HG03280 (cell line): ENCODE results near the gene DSEL.

Experiments
- ATAC-seq: cut with Tn5 transposase; IDR thresholded peaks from one replicate; pipeline ENCODE4 v1.9.1; 2021; ENCODE audit warnings: mild to moderate bottlenecking, moderate library complexity; ENCODE audit not compliant: unreplicated experiment

DSEL gene

DNA sequence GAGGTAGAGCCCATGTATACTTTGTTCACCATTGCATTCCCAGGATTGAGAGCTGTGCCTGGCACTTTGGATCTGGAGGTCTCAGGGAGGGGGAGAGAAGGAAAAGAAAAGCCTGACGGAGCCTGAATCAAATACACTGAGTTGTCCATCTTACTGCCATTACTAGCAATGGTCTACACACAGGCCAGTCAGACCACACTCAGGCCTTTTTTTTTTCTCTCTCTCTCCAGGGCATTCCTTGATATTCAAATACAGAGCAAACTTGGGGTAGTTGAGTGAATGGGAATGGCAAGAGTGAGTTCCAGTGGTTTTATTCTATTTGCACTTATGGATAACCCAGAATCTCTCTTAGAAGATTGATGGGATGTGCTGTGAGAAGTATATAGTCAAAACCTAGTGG, 11.8 kb downstream of the DSEL start:
- ATAC-seq: no peak

DNA sequence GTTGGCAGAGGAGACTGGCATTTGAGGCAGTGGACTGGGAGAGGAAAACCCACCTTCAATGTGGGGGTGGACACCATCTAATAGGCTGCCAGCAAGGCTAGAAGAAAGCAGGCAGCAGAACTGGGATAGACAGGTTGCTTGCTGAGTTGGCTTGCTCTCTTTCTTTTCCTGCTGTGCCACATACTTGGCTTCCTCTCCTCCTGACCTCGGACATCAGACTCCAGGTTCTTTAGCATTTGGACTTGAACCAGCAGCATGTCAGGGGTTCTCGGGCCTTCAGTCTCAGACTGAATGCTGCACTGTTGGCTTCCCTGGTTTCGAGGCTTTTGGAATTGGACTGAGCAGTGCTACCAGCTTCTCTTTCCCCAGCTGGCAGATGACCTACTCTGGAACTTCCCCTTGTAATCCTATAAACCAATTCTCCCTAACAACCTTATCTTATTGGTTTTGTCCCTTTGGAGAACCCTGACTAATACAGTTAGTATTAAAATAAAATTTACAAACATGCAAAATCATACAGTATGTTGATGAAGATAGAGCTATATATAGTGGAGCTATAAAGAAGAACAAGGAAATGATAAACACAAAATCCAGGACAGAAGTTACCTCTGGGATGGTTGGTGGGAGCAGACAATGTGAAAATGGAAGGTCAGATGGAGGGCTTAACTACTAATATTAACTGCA, 15.9 kb downstream of the DSEL start:
- no peak for ATAC-seq

DNA sequence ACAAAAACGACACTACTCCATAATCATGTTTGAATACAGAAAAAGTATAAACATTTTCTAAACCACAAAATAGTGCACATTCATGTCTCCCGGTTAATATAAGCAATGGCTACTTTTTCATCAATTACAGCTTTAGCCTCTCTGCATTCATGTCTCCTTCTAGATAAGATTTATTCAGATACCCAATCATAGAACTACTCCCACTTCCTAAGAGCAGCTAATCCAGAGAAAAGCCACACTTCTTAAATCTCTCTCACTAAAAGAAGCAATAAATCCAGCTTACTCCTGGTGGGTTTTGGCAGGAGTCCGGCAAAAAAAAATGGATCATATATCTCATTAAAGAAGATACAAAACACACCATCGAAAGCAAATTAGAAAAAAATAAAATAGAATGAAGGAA, 20.1 kb downstream of the DSEL start:
- ATAC-seq: no peak

DNA sequence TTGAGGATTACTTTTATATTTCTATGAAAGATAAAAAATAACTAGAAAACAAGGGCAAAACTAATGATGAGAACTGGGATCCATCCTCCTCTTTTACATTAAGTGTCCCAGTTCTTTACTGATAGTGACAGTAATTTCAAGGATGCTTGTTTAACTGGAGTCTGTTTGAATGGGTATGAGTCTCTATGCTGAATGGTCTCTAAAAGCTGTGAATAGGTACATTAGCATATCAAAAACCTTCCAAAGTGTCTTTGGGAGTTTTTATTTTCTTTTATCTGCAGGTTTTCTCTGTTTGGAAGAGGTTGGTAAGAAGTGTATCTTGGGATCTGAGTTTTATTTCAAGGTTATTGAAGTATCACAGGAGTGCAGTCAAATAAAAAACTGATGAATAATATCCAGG, 30.0 kb downstream of the DSEL start:
- no peak for ATAC-seq

DNA sequence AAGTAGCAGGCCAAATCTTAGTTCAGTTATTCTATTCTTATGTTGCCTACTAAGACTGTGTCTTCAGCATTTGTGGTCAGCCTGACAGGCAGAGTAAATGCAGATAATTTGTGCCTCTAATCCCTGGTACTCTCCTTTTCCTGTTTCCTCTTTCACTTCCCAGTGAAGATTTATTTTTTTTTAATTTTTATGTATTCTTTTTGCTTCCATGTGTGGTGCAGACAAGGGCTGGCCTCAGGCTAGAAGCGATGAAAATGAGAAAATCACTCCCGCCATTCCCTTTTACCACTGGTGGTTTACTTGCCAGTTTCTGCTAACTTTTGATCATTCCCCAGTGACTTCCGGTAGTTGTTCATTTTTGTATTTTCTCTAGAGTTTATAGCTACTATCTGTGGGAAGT, 30.9 kb downstream of the DSEL start:
- no peak for ATAC-seq

DNA sequence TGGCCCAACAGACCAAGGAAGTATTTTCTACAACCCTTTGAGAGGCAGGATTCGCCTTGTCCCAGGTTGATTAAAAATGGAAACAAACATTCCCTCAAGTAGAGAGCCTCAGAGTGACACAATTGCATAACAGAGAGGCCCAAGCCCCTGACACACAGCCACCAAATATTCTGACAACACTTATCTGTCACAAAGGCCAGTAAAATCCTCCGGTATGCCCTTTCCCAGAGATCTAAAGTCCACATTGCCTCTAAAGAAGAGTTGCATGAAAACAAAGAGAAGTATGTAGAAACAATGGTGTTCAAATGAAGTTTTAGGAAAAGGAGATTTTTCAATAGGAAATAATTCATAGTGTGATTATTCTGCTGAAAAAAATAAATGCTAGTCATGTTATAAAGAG, 32.1 kb downstream of the DSEL start:
- ATAC-seq: no peak

DNA sequence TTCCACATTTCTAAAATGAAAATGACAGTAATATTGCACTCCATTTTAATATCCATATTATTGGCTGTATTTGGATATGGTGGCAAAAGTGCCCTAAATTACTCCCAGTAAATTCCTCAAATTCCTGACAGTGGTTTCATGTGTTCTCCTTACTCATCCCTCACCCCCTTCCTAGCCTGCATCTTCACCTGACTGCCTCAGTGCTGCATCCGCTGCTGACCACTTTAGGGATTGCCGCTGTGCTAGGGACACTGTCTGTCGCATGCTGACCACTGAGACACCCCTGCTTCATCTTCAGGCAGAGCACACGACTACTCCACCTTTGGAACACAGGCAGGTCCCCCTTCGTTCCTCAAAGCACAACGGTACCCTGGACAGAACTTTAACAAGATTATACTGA, 32.6 kb downstream of the DSEL start:
- ATAC-seq: no peak

DNA sequence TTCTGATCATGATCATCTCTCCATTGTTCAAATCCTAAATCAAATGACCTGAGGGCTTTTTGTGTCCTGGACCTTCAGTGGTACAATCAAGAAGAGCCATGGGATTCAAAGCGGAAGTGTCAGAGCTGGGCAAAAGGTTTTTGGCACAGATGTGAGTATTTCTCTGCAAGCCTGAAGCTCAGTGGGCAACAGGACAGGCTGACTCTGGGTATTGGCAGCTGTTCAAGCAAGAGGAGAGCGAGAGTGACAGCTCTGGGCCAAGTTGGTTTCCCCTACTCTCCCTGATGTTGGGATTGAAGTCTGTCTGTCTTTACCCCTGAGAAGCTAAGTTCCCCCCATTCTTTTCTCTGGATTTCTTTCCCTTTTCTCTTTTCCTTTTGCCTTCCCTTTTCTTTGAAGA, 33.3 kb downstream of the DSEL start:
- no peak for ATAC-seq

DNA sequence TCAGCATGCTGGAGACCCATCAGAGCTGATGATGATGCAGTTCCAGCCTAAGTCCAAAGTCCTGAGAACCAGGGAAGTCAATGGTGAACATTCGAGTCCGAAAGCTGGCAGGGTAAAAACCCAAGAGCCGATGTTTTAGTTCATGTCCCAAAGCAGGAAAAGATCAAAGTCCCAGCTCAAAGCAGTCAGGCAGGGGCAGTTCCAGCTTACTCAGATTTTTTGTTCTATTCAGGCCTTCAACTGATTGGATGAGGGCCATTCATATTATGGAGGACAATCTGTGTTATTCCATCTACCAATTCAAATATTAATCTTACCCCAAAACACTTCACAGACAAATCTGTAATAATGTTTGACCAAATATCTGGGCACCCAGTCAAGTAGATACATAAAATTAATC, 38.3 kb downstream of the DSEL start:
- ATAC-seq: no peak

DNA sequence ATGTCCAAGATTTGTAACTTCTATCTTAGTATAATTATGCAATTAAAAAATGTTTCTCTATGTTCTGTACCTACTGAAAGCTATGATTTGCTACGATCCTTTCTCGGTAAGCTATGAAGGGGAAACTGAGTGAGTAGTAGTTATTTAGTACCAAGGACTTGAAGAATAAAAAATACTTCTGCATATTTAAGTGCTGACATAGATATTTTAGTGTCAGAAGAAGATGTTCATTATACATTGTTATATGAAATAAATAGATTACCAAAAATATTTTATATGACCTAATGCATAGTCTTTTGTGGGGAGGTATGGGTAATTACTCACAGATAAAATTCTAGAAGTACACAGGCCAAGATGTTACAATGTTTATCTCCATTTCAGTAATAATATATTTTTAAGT, 39.0 kb downstream of the DSEL start:
- ATAC-seq: no peak

DNA sequence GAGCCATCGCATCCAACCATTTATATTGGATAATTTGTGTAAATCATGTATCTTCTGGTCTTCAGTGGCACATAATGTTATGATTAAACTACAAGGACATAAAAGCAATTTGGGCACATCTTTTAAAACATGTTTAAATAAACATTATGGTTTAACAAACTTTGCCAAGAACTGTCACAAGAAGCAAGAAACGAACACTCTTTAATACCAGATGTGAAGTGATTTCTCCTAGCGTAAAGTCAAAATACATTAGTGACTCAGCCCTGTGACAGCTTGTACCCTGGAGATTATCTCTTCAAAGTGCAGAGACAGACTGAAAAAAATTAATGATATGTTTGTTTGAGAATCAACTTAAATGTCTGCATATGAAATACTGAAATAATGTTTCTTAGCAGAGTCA, 39.9 kb downstream of the DSEL start:
- no peak for ATAC-seq

DNA sequence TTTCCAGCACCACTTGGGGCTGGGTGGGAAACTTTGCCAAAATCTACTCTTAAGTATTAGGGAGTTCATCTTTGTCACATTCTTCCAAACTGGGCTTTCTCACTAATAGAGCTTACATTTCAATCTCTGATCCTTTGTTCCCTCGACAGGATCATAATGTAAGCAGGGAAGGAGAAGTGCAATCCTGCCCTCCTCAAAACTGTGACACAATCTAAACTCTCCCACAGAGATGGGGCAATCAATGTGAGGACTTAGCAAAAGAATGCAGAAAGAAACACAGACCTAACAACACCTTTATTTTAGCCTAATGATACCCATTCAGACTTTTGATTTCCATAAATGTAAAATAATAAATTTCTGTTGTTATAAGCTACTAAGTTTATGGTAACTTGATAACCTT, 40.8 kb downstream of the DSEL start:
- no peak for ATAC-seq

DNA sequence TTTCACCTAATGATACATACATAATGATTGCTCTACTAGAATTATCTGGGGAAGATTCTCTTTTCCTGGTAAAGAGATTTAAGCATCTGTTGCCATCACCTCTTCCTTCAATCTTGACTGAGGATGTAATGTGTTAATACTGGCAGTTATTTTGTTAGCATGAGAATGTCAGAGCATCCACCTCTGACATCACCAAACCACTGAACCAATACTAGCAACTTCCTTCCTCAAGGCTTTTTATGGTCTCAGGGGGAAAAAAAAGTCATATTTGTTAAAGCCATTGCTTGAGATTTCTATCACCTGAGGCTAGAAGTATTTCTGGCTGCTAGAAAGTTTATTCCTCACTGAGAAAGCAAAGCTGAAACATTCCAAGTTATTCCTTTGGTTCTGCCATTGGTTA, 48.5 kb downstream of the DSEL start:
- no peak for ATAC-seq

DNA sequence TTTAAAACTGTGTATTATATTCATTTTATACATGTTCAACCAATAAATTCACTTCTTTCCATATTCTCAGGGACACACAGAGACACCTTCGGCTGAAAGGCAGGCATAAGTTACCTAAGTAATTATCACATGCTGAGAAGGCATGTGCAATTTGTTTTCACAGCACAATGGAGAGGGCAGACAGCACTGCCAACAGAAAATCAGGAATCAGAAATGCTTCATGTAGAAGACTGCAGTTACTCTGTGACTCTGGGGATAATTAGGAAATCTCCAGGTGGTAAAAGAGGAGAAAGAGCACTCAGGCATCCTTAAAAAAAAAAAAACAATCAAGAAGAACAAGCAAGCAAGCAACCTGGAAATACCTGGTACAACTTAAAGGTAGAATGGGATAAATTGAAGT, 49.3 kb downstream of the DSEL start:
- no peak for ATAC-seq

DNA sequence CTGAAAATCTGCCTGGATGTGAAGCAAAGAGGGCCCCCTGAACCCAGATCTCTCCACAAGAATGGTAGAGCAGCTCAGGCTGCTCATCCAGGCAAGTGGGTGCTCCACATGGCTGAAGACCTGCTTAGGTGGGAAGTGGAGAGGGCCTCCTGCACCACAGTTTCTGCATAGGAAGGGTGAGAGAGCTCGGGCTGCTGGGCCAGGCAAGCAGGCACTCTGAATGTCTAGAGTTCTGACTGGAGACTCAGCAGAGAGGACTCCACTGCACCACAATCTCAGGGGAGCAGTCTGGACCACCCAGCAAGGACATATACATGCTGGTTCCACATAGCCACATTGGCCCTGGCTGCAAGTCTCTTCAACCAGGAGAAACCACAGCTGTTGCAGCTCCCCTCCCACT, 52.0 kb downstream of the DSEL start:
- ATAC-seq: no peak

DNA sequence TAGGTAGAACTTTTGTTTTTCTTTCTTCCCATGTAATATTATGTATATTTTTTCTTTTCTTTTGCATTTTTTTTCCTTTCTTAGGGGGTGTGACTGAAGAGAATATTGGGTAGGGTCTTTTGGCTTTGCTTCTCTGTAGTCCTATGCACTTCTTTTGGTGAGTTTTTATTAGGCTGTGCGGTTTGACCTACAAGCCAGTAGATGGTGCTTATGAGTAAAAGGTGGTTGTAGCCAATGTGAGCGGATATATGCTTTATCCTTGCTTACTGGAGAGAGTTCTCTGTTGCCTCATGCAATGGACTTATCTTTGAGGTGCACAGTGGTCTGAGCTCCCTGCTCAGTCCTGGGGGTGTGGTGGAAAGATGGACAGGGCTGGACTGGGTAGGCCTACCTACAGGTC, 52.7 kb downstream of the DSEL start:
- no peak for ATAC-seq

DNA sequence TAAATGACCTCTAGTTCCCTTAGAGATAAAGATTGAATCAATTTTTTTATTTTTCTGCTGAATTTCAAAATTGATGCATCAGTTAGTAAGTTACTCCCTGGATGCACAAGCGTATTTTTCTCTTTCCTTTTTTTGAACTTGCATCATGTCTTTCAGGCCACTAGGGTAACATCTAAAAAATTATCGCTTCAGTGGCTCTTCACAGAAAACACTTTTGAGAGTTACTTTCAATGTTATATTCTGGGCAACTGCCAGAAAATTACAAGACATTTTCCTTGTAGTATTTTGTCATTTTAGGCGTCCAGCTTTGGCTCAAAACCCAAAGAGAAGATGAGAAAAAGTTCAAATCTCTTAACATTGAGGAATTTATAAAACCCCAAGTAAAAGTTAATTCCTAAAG, 59.8 kb downstream of the DSEL start:
- ATAC-seq: no peak
